Measurements from ENCODE around the gene PPP2R2B. TPM values are rescaled to one million over a fixed set of nuclear protein-coding genes. Genes with fewer than 3 reads are reported as not detected.

Gene PPP2R2B
- total and polyA plus RNA-seq, 2 donors (not counting 1 experiment from before 2014, with no cell fraction given) = 0.67 to 1.5 TPM

DNA sequence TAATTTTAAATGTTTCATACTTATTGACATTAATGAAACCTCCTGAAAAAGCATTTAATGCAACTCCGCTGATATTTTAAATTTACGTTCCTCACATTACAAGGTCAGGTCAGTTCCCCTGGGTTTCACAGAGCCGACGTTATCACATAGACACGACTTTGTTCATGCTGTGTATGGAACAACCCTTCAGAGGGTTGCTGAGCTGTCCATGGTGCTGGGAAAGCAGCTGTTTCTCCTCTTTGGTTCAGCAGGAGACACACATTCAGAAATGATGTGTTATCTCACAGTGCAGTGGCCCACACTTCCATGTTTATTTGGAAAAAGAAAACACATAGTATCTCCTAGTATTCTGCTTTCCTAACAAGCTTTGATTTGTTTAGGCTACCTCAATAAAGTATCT, 53.5 kb downstream of the PPP2R2B start:
- H3K4me2 ChIP-seq (ENCODE audit: extremely low read depth, insufficient read depth, low read length) = no peak overlapping the region
- no peak overlapping the region for H2AFZ ChIP-seq (ENCODE audit: low read length)
- no peaks in the 10 kb centered on the region for H4K20me1 ChIP-seq (ENCODE audit: control insufficient read depth, extremely low read depth, insufficient read depth, low read length)
- no peak overlapping the region for H3K9ac ChIP-seq (ENCODE audit: insufficient read depth, low read length)
- no peak overlapping the region for H3K27ac ChIP-seq (ENCODE audit: insufficient read depth, low read length)
- H3K79me2 ChIP-seq (ENCODE audit: control insufficient read depth, insufficient read depth, low read length) = no peaks in the 10 kb centered on the region
- no peaks in the 10 kb centered on the region for H3K4me1 ChIP-seq (ENCODE audit: control insufficient read depth, extremely low read depth, insufficient read depth, low read length)
- no peak overlapping the region for H3K4me3 ChIP-seq (replicated peaks in 1 of 4; ENCODE audit: control extremely low read depth in 1 of 4, insufficient read depth in 1 of 4, low read depth in 3 of 4, low read length in 4 of 4)
- no peaks in the 10 kb centered on the region for H3K36me3 ChIP-seq (ENCODE audit: control insufficient read depth, insufficient read depth, low read length)
- no peaks in the 10 kb centered on the region for H3K9me3 ChIP-seq (ENCODE audit: control insufficient read depth, insufficient read depth, low read depth, low read length)
- DNase-seq (ENCODE audit: low read depth in 2 of 2) = peak; percentile 1 to 54
- TF ChIP-seq EZH2 (IDR thresholded peaks at IDR 0.05; ENCODE audit: low read length, missing control alignments) = no peak
- TF ChIP-seq, protein P1, sequence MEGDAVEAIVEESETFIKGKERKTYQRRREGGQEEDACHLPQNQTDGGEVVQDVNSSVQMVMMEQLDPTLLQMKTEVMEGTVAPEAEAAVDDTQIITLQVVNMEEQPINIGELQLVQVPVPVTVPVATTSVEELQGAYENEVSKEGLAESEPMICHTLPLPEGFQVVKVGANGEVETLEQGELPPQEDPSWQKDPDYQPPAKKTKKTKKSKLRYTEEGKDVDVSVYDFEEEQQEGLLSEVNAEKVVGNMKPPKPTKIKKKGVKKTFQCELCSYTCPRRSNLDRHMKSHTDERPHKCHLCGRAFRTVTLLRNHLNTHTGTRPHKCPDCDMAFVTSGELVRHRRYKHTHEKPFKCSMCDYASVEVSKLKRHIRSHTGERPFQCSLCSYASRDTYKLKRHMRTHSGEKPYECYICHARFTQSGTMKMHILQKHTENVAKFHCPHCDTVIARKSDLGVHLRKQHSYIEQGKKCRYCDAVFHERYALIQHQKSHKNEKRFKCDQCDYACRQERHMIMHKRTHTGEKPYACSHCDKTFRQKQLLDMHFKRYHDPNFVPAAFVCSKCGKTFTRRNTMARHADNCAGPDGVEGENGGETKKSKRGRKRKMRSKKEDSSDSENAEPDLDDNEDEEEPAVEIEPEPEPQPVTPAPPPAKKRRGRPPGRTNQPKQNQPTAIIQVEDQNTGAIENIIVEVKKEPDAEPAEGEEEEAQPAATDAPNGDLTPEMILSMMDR (conservative IDR thresholded peaks at IDR 0.05 in 1 of 2, IDR thresholded peaks at IDR 0.05 in 1 of 2; ENCODE audit: low read depth in 1 of 2, low read length in 2 of 2) = no peak
- no peaks in the 10 kb centered on the region for H3K27me3 ChIP-seq (ENCODE audit: control insufficient read depth, insufficient read depth, low read length)

DNA sequence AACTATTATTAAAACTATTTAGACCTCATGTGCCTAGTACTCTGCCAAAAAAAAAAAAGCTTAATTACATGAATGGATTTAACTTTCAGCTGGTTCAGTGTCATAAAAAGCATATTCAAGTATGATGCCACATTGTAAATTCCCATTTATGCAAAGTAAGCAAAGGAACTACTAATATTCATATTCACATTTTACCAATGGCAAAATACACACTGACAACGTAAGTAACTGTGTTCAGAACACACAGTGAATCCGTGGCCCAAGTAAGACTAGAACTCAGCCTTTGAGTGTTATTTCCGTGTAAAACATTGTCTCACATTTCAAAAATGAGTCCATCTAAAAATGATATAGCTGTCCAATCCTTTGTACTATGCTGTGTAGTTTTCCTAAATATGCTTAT, 56.8 kb downstream of the PPP2R2B start:
- Histone ChIP-seq H3K27ac (ENCODE audit: insufficient read depth, low read length) (no peak overlapping the region), H3K4me1 (ENCODE audit: control insufficient read depth, extremely low read depth, insufficient read depth, low read length) (no peaks in the 10 kb centered on the region), H3K4me2 (ENCODE audit: extremely low read depth, insufficient read depth, low read length) (no peak overlapping the region), H3K27me3 (ENCODE audit: control insufficient read depth, insufficient read depth, low read length) (no peaks in the 10 kb centered on the region), H3K9ac (ENCODE audit: insufficient read depth, low read length) (no peak overlapping the region), H2AFZ (ENCODE audit: low read length) (no peak overlapping the region), H3K9me3 (ENCODE audit: control insufficient read depth, insufficient read depth, low read depth, low read length) (no peaks in the 10 kb centered on the region), H3K79me2 (ENCODE audit: control insufficient read depth, insufficient read depth, low read length) (no peaks in the 10 kb centered on the region), H3K4me3 (replicated peaks in 1 of 4; ENCODE audit: control extremely low read depth in 1 of 4, insufficient read depth in 1 of 4, low read depth in 3 of 4, low read length in 4 of 4) (no peak overlapping the region), H3K36me3 (ENCODE audit: control insufficient read depth, insufficient read depth, low read length) (no peaks in the 10 kb centered on the region), H4K20me1 (ENCODE audit: control insufficient read depth, extremely low read depth, insufficient read depth, low read length) (no peaks in the 10 kb centered on the region)
- DNase-seq (ENCODE audit: low read depth in 2 of 2) = no peak
- TF ChIP-seq, protein P1 (conservative IDR thresholded peaks at IDR 0.05 in 1 of 2, IDR thresholded peaks at IDR 0.05 in 1 of 2; ENCODE audit: low read depth in 1 of 2, low read length in 2 of 2) = no peak
- no peak for TF ChIP-seq EZH2 (IDR thresholded peaks at IDR 0.05; ENCODE audit: low read length, missing control alignments)

DNA sequence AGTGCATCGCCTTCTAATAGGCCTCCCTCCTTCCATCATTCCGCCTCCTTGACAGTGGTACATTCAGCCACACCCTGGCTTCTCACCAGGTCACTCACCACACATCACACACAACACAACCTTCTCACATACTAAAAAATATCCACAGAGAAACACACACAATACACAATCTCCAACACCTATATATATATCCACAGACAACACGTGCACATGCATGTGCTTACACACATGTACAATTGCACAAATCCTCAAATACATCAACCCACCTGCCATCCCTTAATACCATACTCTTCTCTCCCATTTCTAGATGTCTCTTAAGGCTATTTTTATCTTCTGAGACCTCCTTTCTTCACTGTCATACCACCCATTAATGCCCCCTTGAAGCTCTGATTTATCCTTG, 57.6 kb downstream of the PPP2R2B start:
- no peak for TF ChIP-seq EZH2 (IDR thresholded peaks at IDR 0.05; ENCODE audit: low read length, missing control alignments)
- TF ChIP-seq, protein P1 (conservative IDR thresholded peaks at IDR 0.05 in 1 of 2, IDR thresholded peaks at IDR 0.05 in 1 of 2; ENCODE audit: low read depth in 1 of 2, low read length in 2 of 2) = no peak
- H3K9ac ChIP-seq (ENCODE audit: insufficient read depth, low read length) = no peak overlapping the region
- H3K9me3 ChIP-seq (ENCODE audit: control insufficient read depth, insufficient read depth, low read depth, low read length) = no peaks in the 10 kb centered on the region
- no peaks in the 10 kb centered on the region for H3K4me1 ChIP-seq (ENCODE audit: control insufficient read depth, extremely low read depth, insufficient read depth, low read length)
- no peak overlapping the region for H3K4me2 ChIP-seq (ENCODE audit: extremely low read depth, insufficient read depth, low read length)
- no peak overlapping the region for H3K27ac ChIP-seq (ENCODE audit: insufficient read depth, low read length)
- no peaks in the 10 kb centered on the region for H3K36me3 ChIP-seq (ENCODE audit: control insufficient read depth, insufficient read depth, low read length)
- no peak overlapping the region for H3K4me3 ChIP-seq (replicated peaks in 1 of 4; ENCODE audit: control extremely low read depth in 1 of 4, insufficient read depth in 1 of 4, low read depth in 3 of 4, low read length in 4 of 4)
- H2AFZ ChIP-seq (ENCODE audit: low read length) = no peak overlapping the region
- no peaks in the 10 kb centered on the region for H4K20me1 ChIP-seq (ENCODE audit: control insufficient read depth, extremely low read depth, insufficient read depth, low read length)
- DNase-seq (ENCODE audit: low read depth in 2 of 2) = no peak
- no peaks in the 10 kb centered on the region for H3K79me2 ChIP-seq (ENCODE audit: control insufficient read depth, insufficient read depth, low read length)
- no peaks in the 10 kb centered on the region for H3K27me3 ChIP-seq (ENCODE audit: control insufficient read depth, insufficient read depth, low read length)

Measured in fibroblast of lung (primary cell).